HG03025 (cell line): ENCODE data around the gene ARL15.

ENCODE experiments used
- ATAC-seq: cut with Tn5 transposase; IDR thresholded peaks from one replicate; pipeline ENCODE4 v1.9.1; 2021; ENCODE audit warnings: mild to moderate bottlenecking, moderate library complexity; ENCODE audit not compliant: unreplicated experiment, low FRiP score

Gene ARL15

GRCh38 chr5:54288568-54289217, 21.7 kb downstream of the ARL15 start:
- no peak for ATAC-seq

GRCh38 chr5:54285686-54286085, 24.7 kb downstream of the ARL15 start:
- no peak for ATAC-seq

- no peak for ATAC-seq
Measured at GRCh38 chr5:54284586-54284985, 25.8 kb downstream of the ARL15 start.

GRCh38 chr5:54282876-54283275, 27.5 kb downstream of the ARL15 start:
- no peak for ATAC-seq

- no peak for ATAC-seq
Measured at GRCh38 chr5:54281960-54282692, 28.2 kb downstream of the ARL15 start.

GRCh38 chr5:54279960-54280359, 30.4 kb downstream of the ARL15 start:
- no peak for ATAC-seq

- no peak for ATAC-seq
Measured at GRCh38 chr5:54278979-54279717, 31.2 kb downstream of the ARL15 start.

GRCh38 chr5:54278036-54278830, 32.1 kb downstream of the ARL15 start:
- ATAC-seq = no peak

GRCh38 chr5:54276048-54276447, 34.3 kb downstream of the ARL15 start:
- ATAC-seq = no peak

- no peak for ATAC-seq
Measured at GRCh38 chr5:54275361-54275760, 35.0 kb downstream of the ARL15 start.

- no peak for ATAC-seq
Measured at GRCh38 chr5:54274944-54275343, 35.4 kb downstream of the ARL15 start.

GRCh38 chr5:54273715-54274114, 36.7 kb downstream of the ARL15 start:
- ATAC-seq = no peak

- no peak for ATAC-seq
Measured at GRCh38 chr5:54272746-54273145, 37.6 kb downstream of the ARL15 start.

- ATAC-seq = no peak
Measured at GRCh38 chr5:54270326-54270725, 40.0 kb downstream of the ARL15 start.

GRCh38 chr5:54264574-54264973, 45.8 kb downstream of the ARL15 start:
- no peak for ATAC-seq

GRCh38 chr5:54263447-54263846, 46.9 kb downstream of the ARL15 start:
- ATAC-seq = no peak

- ATAC-seq = no peak
Measured at GRCh38 chr5:54261596-54261995, 48.8 kb downstream of the ARL15 start.

GRCh38 chr5:54259981-54260380, 50.4 kb downstream of the ARL15 start:
- ATAC-seq = no peak

GRCh38 chr5:54259090-54259489, 51.3 kb downstream of the ARL15 start:
- ATAC-seq = no peak

GRCh38 chr5:54257366-54258118, 52.8 kb downstream of the ARL15 start:
- no peak for ATAC-seq
